Ishikawa (cell line): Measurements from ENCODE around the gene NKD1.

Experiments used
- CEBPB ChIP-seq: IDR thresholded peaks from 2 replicates; pipeline ENCODE4 v1.6.1; 2012
- CREB1 ChIP-seq: IDR thresholded peaks from 2 replicates; pipeline ENCODE4 v1.6.1; 2012; ENCODE audit warnings: low read depth
- EGR1 ChIP-seq: IDR thresholded peaks from 2 replicates; pipeline ENCODE4 v1.6.1; 2012
- EP300 ChIP-seq: IDR thresholded peaks from 2 replicates; pipeline ENCODE4 v1.6.1; 2012; ENCODE audit warnings: borderline replicate concordance
- FOXM1 ChIP-seq: IDR thresholded peaks from 2 replicates; pipeline ENCODE4 v1.6.1; 2012; ENCODE audit warnings: low read depth, borderline replicate concordance
- MAX ChIP-seq: IDR thresholded peaks from 2 replicates; pipeline ENCODE4 v1.6.1; 2012
- NFIC ChIP-seq: IDR thresholded peaks from 2 replicates; pipeline ENCODE4 v1.6.1; 2012
- RAD21 ChIP-seq: IDR thresholded peaks from 2 replicates; pipeline ENCODE4 v1.6.1; 2012; ENCODE audit warnings: low read depth
- TAF1 ChIP-seq: IDR thresholded peaks from 2 replicates; pipeline ENCODE4 v1.6.1; 2012; ENCODE audit warnings: low read depth, mild to moderate bottlenecking
- TCF12 ChIP-seq: IDR thresholded peaks from 2 replicates; pipeline ENCODE4 v1.6.1; 2012; ENCODE audit warnings: low read depth
- TEAD4 ChIP-seq: IDR thresholded peaks from 2 replicates; pipeline ENCODE4 v1.6.1; 2012
- USF1 ChIP-seq: IDR thresholded peaks from 2 replicates; pipeline ENCODE4 v1.6.1; 2012
- YY1 ChIP-seq: IDR thresholded peaks from 2 replicates; pipeline ENCODE4 v1.6.1; 2012; ENCODE audit warnings: low read depth
- ZBTB7A ChIP-seq: IDR thresholded peaks from 2 replicates; pipeline ENCODE4 v1.6.1; 2012; ENCODE audit warnings: low read depth
- TF ChIP-seq, protein P1 (sequence below): IDR thresholded peaks from 2 replicates; pipeline ENCODE4 v1.6.1; 2012; ENCODE audit warnings: low read depth, mild to moderate bottlenecking

Gene NKD1

GRCh38 chr16:50568187-50568815, 20.1 kb downstream of the NKD1 start:
- TF ChIP-seq EP300 (no peak), USF1 (no peak), CEBPB (no peak), TEAD4 (no peak), YY1 (no peak), EGR1 (no peak), NFIC (no peak), TCF12 (no peak), FOXM1 (no peak), MAX (no peak), ZBTB7A (no peak), CREB1 (no peak), RAD21 (no peak), TAF1 (no peak)
- TF ChIP-seq, protein P1, sequence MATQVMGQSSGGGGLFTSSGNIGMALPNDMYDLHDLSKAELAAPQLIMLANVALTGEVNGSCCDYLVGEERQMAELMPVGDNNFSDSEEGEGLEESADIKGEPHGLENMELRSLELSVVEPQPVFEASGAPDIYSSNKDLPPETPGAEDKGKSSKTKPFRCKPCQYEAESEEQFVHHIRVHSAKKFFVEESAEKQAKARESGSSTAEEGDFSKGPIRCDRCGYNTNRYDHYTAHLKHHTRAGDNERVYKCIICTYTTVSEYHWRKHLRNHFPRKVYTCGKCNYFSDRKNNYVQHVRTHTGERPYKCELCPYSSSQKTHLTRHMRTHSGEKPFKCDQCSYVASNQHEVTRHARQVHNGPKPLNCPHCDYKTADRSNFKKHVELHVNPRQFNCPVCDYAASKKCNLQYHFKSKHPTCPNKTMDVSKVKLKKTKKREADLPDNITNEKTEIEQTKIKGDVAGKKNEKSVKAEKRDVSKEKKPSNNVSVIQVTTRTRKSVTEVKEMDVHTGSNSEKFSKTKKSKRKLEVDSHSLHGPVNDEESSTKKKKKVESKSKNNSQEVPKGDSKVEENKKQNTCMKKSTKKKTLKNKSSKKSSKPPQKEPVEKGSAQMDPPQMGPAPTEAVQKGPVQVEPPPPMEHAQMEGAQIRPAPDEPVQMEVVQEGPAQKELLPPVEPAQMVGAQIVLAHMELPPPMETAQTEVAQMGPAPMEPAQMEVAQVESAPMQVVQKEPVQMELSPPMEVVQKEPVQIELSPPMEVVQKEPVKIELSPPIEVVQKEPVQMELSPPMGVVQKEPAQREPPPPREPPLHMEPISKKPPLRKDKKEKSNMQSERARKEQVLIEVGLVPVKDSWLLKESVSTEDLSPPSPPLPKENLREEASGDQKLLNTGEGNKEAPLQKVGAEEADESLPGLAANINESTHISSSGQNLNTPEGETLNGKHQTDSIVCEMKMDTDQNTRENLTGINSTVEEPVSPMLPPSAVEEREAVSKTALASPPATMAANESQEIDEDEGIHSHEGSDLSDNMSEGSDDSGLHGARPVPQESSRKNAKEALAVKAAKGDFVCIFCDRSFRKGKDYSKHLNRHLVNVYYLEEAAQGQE: no peak

GRCh38 chr16:50570354-50570753, 22.2 kb downstream of the NKD1 start:
- TF ChIP-seq, protein P1: no peak
- TF ChIP-seq TAF1 (no peak), FOXM1 (no peak), EGR1 (no peak), USF1 (no peak)

- TF ChIP-seq CEBPB: no peak
- TF ChIP-seq NFIC: no peak
- no peak for TF ChIP-seq TEAD4
- TF ChIP-seq CREB1: no peak
- TF ChIP-seq USF1: no peak
Observed at GRCh38 chr16:50570808-50571598, 22.8 kb downstream of the NKD1 start.

- TF ChIP-seq EP300: no peak
- TF ChIP-seq MAX: no peak
- no peak for TF ChIP-seq CEBPB
Observed at GRCh38 chr16:50571786-50572185, 23.6 kb downstream of the NKD1 start.

DNA sequence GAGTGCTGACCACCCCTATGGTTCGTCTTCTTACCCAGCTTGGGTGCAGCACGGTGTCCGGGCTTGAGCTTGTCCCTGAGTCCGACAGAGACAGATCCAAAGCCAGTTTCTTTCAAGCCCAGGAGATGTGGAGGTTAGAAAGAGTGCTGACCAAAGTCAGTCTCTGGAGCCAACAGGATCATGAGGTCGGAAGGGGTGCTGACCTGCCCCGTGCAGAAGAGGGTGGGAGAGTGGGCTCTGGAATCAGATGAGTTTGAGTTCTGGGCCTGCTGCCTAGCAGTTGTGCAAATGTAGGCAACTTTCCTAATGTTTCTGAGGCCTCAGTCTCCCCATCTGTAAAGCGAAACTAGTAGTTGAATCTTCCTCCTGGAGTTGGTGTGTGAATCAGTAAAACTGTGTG, 24.5 kb downstream of the NKD1 start:
- TF ChIP-seq EGR1: no peak
- TF ChIP-seq TEAD4: no peak
- TF ChIP-seq ZBTB7A: no peak
- TF ChIP-seq EP300: no peak
- TF ChIP-seq TCF12: no peak
- TF ChIP-seq MAX: no peak
- no peak for TF ChIP-seq CEBPB
- TF ChIP-seq RAD21: no peak
- TF ChIP-seq TAF1: no peak
- TF ChIP-seq YY1: no peak
- TF ChIP-seq, protein P1: no peak
- TF ChIP-seq FOXM1: no peak
- no peak for TF ChIP-seq CREB1
- no peak for TF ChIP-seq USF1
